ENCODE results near the gene GRB7.
"Not testable (repeated sequence)": the region's sequence is repeated elsewhere in the genome, so short reads cannot be mapped to it uniquely, and the experiment has no call there.

Gene GRB7

DNA sequence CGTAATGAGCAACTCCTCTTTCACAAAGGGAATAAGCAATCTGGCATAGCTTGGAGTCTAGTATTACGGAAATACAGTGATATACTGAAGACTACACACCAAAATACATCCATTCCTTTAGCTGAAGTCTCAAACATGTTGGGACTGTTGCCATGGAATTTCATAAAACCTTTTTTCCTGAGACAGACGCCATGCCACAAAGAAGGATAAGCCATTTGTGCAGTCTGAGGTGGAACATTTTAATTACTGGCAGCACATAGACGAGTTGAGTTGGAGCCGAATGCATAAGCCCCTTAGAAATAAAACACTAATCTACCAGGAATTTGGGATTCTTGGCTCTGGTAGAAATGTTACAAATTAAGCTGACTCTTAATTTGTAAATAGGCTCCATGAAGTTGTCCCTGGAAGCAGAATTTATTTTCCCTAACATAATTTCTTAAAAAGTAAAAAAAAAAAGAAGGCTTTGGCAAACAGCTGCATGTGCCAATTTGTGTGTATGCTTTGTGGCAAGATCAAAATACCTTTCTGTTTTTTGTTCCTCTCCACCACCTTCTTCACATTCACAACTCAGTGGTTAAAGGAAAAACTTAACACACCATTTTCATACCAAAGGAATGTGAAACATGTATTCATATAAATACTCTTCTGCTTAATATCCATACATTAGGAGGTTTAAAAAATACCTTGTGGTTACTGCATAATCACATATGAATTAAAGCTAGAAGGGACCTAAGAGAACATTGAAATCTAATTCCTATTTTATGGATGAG lies 25.5 kb downstream of the GRB7 start:
- TF ChIP-seq, protein P1, sequence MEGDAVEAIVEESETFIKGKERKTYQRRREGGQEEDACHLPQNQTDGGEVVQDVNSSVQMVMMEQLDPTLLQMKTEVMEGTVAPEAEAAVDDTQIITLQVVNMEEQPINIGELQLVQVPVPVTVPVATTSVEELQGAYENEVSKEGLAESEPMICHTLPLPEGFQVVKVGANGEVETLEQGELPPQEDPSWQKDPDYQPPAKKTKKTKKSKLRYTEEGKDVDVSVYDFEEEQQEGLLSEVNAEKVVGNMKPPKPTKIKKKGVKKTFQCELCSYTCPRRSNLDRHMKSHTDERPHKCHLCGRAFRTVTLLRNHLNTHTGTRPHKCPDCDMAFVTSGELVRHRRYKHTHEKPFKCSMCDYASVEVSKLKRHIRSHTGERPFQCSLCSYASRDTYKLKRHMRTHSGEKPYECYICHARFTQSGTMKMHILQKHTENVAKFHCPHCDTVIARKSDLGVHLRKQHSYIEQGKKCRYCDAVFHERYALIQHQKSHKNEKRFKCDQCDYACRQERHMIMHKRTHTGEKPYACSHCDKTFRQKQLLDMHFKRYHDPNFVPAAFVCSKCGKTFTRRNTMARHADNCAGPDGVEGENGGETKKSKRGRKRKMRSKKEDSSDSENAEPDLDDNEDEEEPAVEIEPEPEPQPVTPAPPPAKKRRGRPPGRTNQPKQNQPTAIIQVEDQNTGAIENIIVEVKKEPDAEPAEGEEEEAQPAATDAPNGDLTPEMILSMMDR (IDR thresholded peaks at IDR 0.05; ENCODE audit: low read depth, low read length), result no peak
- no peak for DNase-seq (ENCODE audit: extremely low read depth, low read depth)

- DNase-seq (ENCODE audit: extremely low read depth, low read depth), result not testable (repeated sequence)
Measured at GRCh38 chr17:39764171-39764570, 26.4 kb downstream of the GRB7 start.

GRCh38 chr17:39765175-39765574 lies 27.4 kb downstream of the GRB7 start:
- TF ChIP-seq, protein P1 (IDR thresholded peaks at IDR 0.05; ENCODE audit: low read depth, low read length), result no peak

GRCh38 chr17:39765766-39766165 lies 28.0 kb downstream of the GRB7 start:
- TF ChIP-seq, protein P1 (IDR thresholded peaks at IDR 0.05; ENCODE audit: low read depth, low read length), result no peak
- DNase-seq (ENCODE audit: extremely low read depth, low read depth), result no peak

More at GRCh38 chr17:39765175-39765574, 27.4 kb downstream of the GRB7 start:
- DNase-seq (ENCODE audit: extremely low read depth, low read depth), result no peak

DNA sequence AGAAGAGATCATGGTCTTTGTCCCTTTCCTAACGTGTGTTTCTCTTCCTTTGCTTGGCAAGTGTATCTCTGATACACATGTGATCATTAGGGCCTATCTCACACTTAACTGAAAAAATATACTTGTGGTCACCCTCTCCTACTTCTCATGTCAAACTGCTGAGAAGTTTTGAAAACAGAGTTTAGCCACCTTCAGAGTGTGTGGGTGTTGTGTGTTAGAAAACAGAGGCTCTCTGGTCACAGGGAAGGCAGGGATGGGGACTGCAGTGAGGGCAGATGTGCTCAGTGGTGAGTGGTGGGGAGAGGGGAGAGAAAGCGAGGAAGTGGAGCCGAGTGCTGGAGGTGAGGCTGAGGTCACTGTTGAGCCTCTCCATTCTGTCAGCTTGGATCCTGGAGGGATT lies 29.4 kb downstream of the GRB7 start:
- TF ChIP-seq, protein P1 (IDR thresholded peaks at IDR 0.05; ENCODE audit: low read depth, low read length), result no peak
- no peak for DNase-seq (ENCODE audit: extremely low read depth, low read depth)

GRCh38 chr17:39769974-39770587 lies 32.3 kb downstream of the GRB7 start:
- TF ChIP-seq, protein P1 (IDR thresholded peaks at IDR 0.05; ENCODE audit: low read depth, low read length), result no peak
- no peak for DNase-seq (ENCODE audit: extremely low read depth, low read depth)

DNA sequence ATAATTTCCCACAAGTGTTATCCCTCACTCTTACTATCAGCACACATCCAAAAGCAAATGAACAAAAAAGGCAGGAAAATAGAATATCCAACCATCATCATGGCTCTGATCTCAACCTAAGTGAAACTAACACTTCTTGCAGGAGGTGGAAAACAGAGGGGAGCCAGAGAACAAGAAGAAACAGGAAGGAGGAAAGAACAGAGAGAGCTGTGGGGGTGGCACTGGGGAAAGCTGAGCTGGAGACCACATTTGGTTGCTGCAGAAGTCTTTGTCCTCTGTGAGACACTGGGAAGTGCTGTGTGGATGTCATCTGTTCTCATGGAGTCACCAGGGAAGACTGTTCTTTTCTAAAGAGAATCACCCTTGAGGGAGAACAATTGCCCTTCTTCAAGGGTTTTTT lies 34.7 kb downstream of the GRB7 start:
- no peak for DNase-seq (ENCODE audit: extremely low read depth, low read depth)
- TF ChIP-seq, protein P1 (IDR thresholded peaks at IDR 0.05; ENCODE audit: low read depth, low read length), result no peak

All from AG09319 (cell line).